Glomerular visceral epithelial cell (primary cell): Measurements from ENCODE around the gene ERVV-1.
"Not testable (repeated sequence)": the region's sequence is repeated elsewhere in the genome, so short reads cannot be mapped to it uniquely, and the experiment has no call there.

ENCODE experiments used
- DNase-seq: peaks from one replicate; pipeline ENCODE4 v3.0.0-alpha.2; 2016; ENCODE audit errors: extremely low spot score

Gene ERVV-1

GRCh38 chr19:53013621-53014020, at the start of gene ERVV-1:
Gene ERVV-1 (plus strand): TSS chr19:53013921. CDS start chr19:53014091, 170 bp downstream.
- DNase-seq: no peak

- no peak for DNase-seq
These were observed 45.9 kb upstream of the ERVV-1 start for GRCh38 chr19:52967772-52968171.

- DNase-seq: no peak
These were observed 32.4 kb upstream of the ERVV-1 start for GRCh38 chr19:52981329-52981728.

GRCh38 chr19:52983167-52983566, 30.6 kb upstream of the ERVV-1 start:
- not testable (repeated sequence) for DNase-seq

- no peak for DNase-seq
These were observed 26.5 kb upstream of the ERVV-1 start for GRCh38 chr19:52987221-52987620.

- DNase-seq: no peak
These were observed 25.2 kb upstream of the ERVV-1 start for GRCh38 chr19:52988506-52988905.

- no peak for DNase-seq
These were observed 22.8 kb upstream of the ERVV-1 start for GRCh38 chr19:52990759-52991418.

- peak; percentile 11 for DNase-seq
These were observed 22.2 kb upstream of the ERVV-1 start for GRCh38 chr19:52991484-52991883.

- no peak for DNase-seq
These were observed 21.4 kb upstream of the ERVV-1 start for GRCh38 chr19:52992109-52993004.

- DNase-seq: no peak
These were observed 20.2 kb upstream of the ERVV-1 start for GRCh38 chr19:52993342-52994178.

GRCh38 chr19:52995711-52996110, 18.0 kb upstream of the ERVV-1 start:
- no peak for DNase-seq

- no peak for DNase-seq
These were observed 15.7 kb upstream of the ERVV-1 start for GRCh38 chr19:52997975-52998374.

- DNase-seq: no peak
These were observed 11.2 kb upstream of the ERVV-1 start for GRCh38 chr19:53002479-53002878.

- no peak for DNase-seq
These were observed 9.5 kb upstream of the ERVV-1 start for GRCh38 chr19:53004242-53004641.

- DNase-seq: no peak
These were observed 6.5 kb upstream of the ERVV-1 start for GRCh38 chr19:53007200-53007599.

GRCh38 chr19:53007606-53008005, 6.1 kb upstream of the ERVV-1 start:
- no peak for DNase-seq

GRCh38 chr19:53008061-53008778, 5.5 kb upstream of the ERVV-1 start:
- no peak for DNase-seq

GRCh38 chr19:53010494-53010893, 3.2 kb upstream of the ERVV-1 start:
- no peak for DNase-seq

GRCh38 chr19:53012006-53012405, 1.7 kb upstream of the ERVV-1 start:
- DNase-seq: no peak

GRCh38 chr19:53015159-53015558, 1.4 kb downstream of the ERVV-1 start:
- DNase-seq: no peak

- DNase-seq: no peak
These were observed 2.0 kb downstream of the ERVV-1 start for GRCh38 chr19:53015730-53016129.

- DNase-seq: no peak
These were observed 6.0 kb downstream of the ERVV-1 start for GRCh38 chr19:53019684-53020083.
